GM19467 (cell line): ENCODE results near the gene COL4A1.

ENCODE experiments used
- ATAC-seq: cut with Tn5 transposase; IDR thresholded peaks from one replicate; pipeline ENCODE4 v1.9.1; 2021; ENCODE audit warnings: mild to moderate bottlenecking, moderate library complexity; ENCODE audit not compliant: unreplicated experiment

The COL4A1 gene

DNA sequence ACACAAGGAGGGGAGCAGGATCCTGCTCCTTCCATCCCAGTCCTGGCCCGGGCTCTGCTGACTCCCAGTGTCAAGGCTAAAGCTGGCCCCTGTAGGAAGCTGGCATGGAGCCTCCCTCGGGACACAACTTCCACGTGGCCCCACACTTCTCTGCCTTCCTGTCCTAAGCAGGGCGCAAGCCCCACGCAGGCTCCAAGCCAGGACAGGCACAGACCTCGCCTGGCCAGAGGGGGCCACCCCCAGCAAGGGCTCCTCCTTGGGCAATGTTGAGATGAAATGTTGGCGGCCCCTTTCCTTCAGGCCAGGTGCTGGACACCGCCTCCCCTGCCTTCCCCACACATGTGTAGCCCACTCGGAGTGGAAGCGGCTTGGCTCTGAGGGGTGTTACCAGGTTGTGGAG, 66.6 kb downstream of the COL4A1 start:
- ATAC-seq, result no peak

DNA sequence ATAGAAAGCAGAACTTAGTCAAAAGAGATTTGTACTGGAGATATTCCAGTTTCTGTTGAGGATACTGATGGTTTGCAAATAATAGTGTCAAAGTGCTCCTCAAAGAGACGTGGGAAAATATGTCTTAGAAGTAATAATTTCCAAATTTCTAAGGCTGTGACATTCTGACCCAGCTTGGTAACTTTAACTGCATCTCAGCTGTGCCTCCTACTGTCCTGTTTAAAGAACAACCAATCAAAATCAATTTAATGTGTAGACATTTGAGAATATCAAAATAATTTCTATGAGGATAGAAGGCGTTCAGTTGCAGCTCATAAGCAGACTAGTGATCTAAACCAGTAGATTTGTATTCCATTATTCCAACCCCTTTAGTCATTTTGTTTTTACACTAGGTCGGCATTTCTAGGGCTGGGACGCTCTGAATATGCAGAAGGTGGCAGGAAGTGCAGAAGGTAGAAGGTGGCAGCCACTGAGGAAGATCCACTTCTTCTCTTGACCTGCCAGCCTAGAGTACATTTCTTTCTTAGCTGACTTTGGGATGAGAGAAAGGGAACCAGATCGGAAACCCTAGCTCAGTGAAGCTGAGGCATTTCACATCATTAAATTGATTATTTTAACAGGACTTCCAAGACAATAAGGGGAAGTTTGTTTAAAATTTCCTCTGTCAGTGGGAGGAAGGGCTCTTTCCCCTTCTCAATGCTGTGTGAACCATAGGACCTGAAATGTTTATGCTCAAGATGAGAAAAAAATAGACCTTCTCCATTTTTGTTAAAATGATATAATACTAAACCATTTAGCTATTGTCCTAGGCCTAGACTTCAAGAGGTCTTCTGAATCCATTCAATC, 67.5 kb downstream of the COL4A1 start:
- no peak for ATAC-seq

DNA sequence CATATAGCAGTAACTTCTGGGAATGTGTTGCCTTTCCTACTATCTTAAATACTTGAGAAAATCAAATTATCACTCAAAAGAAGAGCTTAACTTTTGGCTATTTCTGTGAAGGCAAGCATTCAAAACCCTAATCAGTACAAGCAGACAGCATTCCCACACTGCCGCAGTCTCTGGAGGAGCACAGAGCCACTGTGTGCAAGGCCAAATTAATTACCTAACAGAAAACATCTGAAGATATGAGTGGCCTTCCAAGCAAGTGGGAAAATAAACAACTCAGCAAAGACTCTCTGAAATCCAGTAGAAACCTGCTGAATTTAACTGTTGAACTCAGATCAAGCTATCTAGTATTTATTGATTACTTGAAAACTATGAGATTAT, 68.2 kb downstream of the COL4A1 start:
- no peak for ATAC-seq

DNA sequence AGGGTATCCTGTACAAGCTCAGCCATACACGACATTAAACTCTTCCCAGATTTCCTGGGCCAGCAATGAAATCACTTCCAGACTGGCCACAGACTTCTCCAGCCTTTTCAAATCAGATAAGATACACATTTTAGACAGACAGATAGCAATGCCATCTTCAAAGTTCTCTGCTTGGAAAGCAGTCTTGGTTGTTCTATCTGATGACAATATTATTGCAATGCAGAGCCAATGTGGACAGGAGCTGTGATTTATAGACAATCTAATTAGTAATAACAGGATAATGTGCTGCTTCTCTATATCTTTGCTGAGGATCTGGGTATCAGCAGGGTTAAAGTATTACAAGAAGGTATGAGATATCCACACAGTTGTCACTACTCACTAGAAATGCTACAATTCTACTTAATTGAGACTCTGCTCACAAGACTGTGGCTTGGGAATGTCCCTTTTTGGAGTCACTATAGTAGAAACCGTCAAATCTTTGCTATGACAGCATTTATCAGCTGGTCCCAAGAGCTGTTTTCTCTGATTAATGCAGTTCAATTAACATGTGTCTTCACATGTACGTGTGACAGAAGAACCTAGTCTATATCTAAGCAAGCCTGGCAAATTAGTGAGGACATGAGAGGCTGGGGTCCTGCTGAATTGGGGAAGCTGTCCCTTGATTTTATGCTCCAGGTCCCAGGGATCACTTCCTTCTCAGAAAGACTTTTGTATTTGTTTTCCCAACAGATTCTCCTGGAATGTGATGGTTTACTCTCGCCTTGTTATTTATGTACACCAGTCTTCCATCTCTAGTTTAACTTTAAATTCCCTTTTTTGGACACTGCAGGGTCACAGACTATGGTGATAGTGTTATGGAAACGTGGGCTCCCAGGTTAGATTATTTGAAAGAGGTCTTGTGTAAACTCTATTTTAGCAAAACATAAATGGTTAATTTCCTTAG, 68.8 kb downstream of the COL4A1 start:
- ATAC-seq, result no peak

DNA sequence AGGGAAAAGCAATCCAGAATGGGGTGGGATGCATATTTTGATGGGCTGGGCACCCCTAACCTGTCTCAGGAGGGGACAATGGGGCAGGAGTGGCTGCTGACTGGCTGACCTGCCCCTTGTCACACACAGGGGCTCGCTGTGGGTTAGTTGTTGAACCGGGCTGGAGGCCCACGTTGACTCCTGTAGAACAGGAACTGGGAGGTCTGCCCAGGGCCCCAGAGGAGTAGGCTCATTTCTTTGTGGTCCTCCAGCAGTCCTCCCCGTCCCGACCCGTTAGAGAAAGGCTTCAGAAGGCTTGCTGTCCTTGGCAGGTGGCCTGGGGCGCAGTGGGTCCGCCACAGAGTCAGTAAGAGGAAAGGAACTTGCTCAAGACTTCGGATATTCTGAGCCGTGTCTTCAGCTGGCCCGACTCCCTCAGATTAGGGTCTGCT, 70.1 kb downstream of the COL4A1 start:
- ATAC-seq, result no peak

DNA sequence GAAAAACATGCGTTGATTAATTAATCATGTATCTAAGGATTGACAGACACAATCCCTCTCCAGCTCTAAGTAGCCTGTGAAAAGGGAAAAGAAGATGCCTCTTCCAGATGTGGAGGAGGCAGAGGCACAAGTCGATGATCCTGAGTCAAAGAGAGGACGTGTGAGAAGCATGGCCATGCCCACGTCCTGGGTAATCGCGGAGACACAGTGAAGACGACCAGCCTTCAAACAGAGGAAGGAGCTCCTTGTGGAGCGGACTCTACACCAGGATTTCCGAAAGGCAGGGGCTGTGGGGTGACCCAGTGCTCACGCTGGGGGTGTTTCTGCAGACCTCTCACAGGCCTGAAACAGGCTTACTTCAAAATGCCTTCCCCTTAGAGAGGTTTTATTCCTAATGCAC, 70.5 kb downstream of the COL4A1 start:
- no peak for ATAC-seq

DNA sequence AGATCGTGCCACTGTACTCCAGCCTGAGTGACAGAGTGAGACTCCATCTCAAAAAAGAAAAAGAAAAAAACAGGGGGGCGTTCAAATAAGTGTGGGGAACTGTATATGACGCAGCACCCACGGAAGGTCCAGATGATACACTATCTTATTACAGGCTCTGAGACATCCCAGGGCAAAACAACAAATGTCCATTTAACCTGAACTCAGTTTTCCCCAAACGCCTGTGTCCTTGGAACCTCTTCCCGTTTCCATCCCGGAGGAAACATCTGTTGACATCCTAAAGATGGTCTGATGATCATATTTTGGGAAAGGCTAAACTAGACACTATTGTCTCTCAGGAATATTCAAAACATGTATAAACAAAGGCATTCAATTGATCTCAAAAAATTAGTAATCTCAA, 72.4 kb downstream of the COL4A1 start:
- no peak for ATAC-seq

DNA sequence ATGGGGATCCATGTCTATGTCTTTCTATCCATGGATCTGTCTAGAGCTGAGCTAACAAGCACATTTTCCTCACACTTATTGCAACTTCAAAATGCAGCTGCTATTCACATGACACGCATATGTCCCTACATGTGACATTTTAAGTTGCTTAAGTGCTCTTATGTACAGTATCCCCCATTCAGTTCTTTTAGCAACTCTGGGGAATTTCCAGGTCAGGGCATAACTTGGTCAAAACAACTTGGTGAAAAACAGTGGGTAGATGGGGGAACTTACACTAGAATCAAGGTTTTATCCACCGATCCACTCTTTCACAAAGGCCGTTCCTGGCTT, 73.0 kb downstream of the COL4A1 start:
- no peak for ATAC-seq

DNA sequence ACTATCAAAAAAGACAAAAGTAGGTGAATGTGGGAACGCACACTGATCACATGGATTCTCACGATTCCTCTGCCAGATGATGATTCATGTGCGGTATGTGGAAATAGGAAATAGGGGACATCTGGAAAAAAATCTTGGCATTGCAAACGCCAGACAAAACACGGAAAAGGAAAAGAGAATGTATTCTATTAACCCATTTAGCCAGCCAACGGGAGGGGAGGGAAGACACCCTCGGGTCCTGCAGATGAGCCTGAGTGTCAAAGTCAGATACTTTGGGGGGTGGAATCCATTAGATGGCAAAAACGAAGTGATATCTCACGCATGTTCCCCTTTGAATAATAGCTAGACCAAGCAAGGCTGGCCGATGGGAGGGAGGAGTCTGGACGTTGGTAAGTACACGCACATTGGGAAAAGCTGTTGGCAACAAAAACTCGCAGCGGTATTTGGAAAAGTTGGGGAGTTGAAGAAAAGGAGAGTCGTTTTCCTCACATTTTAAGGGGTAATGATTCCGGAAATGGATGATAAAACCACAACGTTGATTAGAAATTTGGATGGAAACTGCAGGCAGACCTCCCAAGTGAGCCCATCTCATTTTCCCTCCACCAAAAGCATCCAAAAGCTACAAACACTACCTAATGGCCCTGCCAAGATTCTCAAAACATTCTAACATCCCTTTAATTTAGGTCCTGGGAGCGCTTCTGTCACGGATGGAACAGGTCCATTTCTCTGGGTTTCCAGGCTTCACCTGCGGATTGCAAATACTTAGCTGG, 73.6 kb downstream of the COL4A1 start:
- no peak for ATAC-seq

DNA sequence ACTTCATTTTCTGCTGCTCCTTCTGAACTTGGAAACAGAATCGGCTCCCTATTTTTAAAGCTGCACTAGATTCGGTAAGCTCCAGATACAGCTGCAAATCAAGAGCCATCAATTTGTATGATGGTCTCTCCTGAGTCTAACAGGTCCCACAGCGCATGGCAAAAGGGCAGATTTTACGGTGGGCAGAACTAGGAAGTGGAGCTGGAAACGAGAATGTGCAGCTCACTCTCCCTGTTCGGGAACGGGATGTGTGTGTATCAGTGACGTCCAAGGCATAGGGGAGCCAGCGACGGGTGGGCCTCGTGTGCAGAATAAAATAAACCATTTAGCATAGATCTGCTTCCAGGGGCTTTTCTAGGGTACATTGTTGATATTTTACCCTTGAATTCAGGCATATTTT, 74.2 kb downstream of the COL4A1 start:
- ATAC-seq, result no peak

DNA sequence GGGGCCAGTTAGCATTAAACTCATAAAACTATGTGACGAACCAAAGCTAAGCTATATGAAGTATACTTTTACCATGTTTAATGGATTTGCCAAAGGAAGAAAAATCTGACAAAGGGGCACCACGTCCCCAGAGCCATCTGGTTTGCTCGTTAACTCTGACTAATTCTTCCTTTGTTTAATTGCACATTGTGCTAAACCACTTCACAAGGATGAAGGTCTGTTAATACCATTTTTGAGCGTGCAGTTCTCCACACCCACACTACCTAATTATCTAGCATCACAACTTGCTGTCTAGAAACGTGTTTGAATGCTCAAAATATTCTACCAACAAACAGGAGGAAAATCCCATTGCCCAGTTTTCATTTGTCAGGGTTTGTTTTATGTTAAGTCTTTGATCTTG, 74.8 kb downstream of the COL4A1 start:
- no peak for ATAC-seq

DNA sequence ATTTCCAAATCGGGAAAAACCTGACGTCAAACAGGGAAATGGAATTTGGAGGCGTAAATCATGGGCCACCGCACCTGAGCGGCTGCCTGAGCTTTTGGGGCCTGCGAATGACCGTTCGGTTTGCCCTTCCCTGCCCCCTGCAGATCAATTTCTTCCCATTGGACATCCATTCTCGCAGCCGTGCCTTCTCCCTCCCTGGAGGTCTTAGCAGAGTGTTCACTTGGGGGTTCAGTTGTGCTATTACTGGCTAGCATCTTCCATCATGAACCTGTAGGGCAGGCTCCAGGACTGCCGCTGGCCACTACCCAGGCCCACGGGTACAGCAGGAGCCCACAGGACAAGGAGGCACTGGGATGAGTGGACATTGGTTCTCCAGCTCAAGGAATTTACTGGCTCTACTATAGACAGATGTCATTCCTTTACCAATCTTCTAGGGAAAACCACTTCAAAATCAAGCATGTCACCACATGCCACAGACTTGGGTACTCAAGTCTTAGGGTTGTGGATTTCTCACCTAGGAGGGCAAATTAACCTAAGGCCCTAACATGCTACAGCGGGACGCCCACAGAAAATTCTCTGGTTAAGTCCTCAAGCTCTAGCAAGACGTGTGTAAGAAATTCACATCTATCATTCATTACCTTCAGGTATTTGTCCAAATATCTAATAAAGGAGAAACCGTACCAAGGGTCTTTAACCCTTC, 75.5 kb downstream of the COL4A1 start:
- ATAC-seq, result no peak

DNA sequence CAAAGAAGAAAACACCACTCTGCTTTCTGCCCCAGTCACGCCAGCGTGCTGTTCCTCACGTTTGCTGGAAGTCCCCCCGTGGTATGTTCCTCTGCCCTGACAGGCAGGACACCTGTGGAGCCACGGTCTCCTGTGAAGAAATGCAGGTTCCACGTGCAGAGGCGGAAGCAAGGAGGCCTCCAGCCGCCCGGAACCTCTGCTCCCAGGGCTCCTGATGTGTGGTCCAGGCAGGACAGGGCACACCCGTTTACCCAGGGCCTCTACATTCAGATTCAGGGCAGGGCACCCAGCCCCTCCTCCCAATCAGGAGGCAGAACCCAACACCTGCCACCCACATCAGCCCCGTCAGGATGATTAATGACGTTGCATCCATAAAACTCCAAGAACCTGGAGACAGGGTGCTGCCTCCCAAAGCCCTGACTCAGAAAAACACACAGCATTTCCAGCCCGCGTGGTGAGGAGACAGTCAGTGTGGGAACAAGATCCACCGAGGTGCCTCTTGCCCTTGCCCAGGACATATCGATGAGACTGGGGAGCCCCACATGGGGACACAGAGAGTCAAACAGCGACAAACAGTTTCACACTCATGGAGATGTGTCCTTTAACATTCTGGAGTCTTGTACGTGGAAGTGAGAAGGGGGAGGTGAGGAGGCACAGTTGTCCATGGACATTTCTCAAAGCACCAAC, 76.2 kb downstream of the COL4A1 start:
- no peak for ATAC-seq

DNA sequence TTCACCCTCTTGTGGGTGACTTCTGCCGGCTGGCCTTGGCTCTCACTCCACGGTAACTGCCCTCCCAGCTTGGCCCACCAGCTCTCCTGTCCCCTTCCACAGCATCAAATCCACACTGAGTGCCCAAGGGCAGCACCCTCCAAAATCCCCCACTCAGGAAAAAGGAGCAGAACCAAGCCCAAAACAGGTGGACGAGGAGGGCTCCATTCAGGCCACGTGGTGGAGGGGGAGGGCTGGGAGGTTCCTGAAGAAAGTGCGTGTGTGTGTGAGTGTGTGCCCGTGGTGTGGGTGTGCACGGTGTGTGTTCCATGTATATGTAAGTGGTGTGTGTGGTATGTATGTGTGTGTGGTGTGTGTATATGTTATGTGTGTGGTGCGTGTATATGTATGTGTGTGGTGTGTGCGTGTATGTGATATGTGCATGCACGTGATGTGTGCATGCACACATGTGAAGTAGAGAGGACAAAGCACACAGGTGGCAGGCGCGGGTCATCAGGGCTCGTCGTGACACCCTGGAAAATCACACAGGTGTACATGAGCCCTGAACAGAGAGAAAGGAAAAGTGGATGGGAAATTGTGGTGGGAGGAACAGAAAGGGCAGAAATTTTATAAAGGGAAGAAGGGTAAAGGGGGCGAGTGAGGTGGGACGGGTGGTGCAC, 76.9 kb downstream of the COL4A1 start:
- no peak for ATAC-seq

DNA sequence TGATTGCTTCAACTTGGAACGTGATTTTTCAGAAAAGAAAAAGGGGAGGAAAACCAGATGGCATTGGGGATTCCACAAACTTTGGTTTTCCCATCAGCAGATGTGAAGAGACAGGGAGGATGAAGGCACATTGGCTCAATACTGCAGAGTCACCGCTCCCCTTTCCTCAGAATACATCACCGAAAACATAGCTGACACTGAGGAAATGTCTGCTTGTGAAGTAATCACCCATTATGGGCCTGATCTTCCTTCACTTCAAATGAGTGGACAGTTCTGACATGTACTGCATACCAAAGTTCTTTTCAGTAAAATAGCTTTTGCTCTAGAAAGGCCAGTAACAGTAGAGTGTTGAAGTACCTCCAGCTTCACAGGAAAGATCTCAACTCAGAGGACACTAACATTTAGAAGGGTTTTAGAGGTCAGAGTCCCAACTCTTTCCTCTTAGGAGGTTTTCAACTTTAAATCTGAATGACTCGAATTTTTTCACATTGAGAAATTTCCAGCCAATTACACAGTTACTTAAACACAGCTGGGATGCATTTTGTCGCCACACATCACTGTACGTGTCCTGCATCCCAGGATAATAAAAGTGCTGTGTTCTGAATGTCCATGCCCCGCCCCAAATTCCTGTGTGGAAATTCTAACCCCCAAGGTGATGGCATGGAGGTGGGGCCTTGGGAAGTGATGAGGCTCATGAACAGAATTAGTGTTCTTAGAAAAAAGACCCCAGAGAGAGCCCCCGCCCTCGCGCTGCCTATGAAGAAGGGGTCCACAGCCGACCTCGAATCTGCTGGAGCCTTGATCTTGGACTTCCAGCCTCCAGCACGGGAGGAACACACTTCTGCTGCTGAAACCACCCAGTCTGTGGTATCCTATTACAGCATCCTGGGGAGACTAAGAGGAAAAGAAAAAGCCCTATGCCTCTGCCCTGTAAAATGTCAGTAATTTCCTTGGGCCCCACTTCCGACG, 77.7 kb downstream of the COL4A1 start:
- ATAC-seq, result no peak

DNA sequence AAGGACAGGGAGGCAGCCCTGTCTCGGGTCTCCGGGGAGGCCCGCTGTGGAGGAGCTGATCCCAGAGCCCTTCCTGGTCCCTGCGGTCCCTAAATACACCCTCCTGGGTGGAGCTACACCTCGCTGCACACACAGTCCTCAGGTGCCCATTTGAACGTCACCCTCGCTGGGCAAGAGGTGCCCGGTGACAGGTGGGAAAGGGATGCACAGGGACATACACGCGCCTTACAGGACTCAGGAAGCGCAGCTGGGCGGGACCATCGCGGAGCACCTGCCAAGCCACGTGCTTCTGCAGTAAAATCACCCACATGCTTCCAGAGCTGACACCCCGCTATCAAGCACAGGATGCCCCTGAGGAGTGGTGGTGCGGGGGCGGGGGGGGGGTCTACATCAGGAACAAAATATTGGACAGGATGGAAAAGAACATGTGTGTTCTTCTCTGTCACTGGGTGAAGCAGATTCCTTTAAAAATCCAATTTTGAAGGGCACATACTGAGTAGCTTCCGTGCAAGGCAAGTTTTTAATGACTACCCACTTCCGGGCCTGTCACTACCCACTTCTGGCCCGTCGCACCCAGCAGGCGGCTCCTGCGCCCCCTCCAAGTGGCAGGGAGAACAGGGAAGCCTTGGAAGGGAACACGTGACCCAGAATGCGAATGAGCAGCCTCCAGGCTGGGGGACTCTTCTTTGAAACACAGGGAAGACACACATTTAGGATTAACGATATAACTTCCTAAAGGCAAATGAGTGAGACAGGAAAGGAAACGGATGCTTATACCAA, 78.9 kb downstream of the COL4A1 start:
- no peak for ATAC-seq

DNA sequence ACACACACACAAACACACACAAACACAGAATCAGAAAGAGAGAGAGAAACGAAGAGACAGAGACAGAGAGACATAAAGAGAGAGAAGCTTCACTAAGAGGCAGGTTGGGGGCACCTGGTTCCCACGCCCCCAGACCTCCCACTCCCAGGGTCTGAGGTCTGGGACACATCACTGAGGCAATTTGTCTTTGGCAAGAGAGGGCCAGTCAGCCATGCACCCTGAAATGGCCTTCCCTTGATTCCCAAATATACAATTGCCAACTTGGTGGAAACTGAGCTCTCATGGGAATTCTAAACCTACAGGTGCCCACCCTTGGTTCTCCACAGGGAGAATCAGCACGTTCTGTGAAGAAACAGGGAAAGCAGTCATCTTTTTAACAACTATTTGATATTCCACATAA, 79.5 kb downstream of the COL4A1 start:
- ATAC-seq, result no peak
